ENCODE results near the gene OSTF1. TPM values are rescaled to one million over a fixed set of nuclear protein-coding genes. Genes with fewer than 3 reads are reported as not detected.

OSTF1 gene
- total RNA-seq, 1 donor from 2014 or later = 38.4 TPM

GRCh38 chr9:75132244-75132643 is 43.9 kb downstream of the OSTF1 start:
- no peak for DNase-seq
- no peaks in the 10 kb centered on the region for H3K36me3 Mint-ChIP-seq (ENCODE audit: unreplicated experiment)
- H3K4me1 Mint-ChIP-seq (ENCODE audit: low read depth, unreplicated experiment) = peaks cover 8% of the 10 kb centered on the region
- no peak for TF ChIP-seq CTCF (IDR thresholded peaks at IDR 0.05; ENCODE audit: partially characterized antibody, unreplicated experiment)
- no peak overlapping the region for H3K4me3 Mint-ChIP-seq (ENCODE audit: unreplicated experiment)
- no peak overlapping the region for H3K27ac Mint-ChIP-seq (ENCODE audit: unreplicated experiment)
- H3K9me3 Mint-ChIP-seq (ENCODE audit: unreplicated experiment) = no peaks in the 10 kb centered on the region
- no peaks in the 10 kb centered on the region for H3K27me3 Mint-ChIP-seq (ENCODE audit: unreplicated experiment)

DNA sequence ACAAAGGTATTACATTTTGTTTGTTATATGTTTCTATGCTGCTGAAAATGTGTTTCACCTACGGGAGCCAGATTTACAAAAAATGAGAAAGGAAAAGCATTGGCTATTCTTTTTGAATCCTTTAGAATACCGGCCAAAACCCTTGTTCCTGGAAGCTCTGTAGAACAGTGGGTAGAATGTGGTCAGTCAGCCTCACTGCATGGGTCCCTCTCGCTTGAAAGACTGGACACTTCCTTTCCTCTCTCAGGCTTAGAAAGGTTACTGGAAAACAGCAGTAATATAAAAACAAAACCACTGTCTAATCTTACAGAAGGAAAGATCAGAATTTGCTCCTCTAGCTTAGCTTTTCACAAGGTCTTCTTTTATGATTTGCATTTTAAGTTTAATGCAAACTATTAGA is 45.1 kb downstream of the OSTF1 start:
- TF ChIP-seq CTCF (IDR thresholded peaks at IDR 0.05; ENCODE audit: partially characterized antibody, unreplicated experiment) = no peak
- H3K27ac Mint-ChIP-seq (ENCODE audit: unreplicated experiment) = no peak overlapping the region
- H3K9me3 Mint-ChIP-seq (ENCODE audit: unreplicated experiment) = no peaks in the 10 kb centered on the region
- no peaks in the 10 kb centered on the region for H3K27me3 Mint-ChIP-seq (ENCODE audit: unreplicated experiment)
- H3K36me3 Mint-ChIP-seq (ENCODE audit: unreplicated experiment) = no peaks in the 10 kb centered on the region
- no peak overlapping the region for H3K4me3 Mint-ChIP-seq (ENCODE audit: unreplicated experiment)
- DNase-seq = no peak
- H3K4me1 Mint-ChIP-seq (ENCODE audit: low read depth, unreplicated experiment) = peaks cover 8% of the 10 kb centered on the region

DNA sequence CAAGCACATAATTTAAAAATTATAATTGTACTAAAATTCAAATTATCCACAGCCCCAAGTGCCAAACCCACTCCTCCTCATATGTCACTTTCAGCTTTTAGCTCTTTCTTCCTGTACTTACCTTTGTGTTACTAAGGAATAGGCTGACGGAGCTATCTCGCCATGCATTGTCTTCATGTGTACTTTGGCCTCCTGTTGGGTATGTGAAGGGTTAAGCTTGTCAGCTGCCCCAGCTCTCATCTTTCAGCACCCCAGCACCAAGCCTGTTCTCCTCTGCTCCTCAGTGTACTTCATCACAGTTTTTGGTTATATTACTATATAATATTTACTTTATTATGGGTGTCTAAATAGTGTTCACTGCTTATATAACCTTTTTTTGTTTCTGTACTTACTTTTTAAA is 46.2 kb downstream of the OSTF1 start:
- no peak overlapping the region for H3K4me3 Mint-ChIP-seq (ENCODE audit: unreplicated experiment)
- no peaks in the 10 kb centered on the region for H3K36me3 Mint-ChIP-seq (ENCODE audit: unreplicated experiment)
- H3K27ac Mint-ChIP-seq (ENCODE audit: unreplicated experiment) = no peak overlapping the region
- peaks cover 4% of the 10 kb centered on the region for H3K4me1 Mint-ChIP-seq (ENCODE audit: low read depth, unreplicated experiment)
- no peaks in the 10 kb centered on the region for H3K9me3 Mint-ChIP-seq (ENCODE audit: unreplicated experiment)
- no peaks in the 10 kb centered on the region for H3K27me3 Mint-ChIP-seq (ENCODE audit: unreplicated experiment)
- no peak for DNase-seq
- TF ChIP-seq CTCF (IDR thresholded peaks at IDR 0.05; ENCODE audit: partially characterized antibody, unreplicated experiment) = no peak

DNA sequence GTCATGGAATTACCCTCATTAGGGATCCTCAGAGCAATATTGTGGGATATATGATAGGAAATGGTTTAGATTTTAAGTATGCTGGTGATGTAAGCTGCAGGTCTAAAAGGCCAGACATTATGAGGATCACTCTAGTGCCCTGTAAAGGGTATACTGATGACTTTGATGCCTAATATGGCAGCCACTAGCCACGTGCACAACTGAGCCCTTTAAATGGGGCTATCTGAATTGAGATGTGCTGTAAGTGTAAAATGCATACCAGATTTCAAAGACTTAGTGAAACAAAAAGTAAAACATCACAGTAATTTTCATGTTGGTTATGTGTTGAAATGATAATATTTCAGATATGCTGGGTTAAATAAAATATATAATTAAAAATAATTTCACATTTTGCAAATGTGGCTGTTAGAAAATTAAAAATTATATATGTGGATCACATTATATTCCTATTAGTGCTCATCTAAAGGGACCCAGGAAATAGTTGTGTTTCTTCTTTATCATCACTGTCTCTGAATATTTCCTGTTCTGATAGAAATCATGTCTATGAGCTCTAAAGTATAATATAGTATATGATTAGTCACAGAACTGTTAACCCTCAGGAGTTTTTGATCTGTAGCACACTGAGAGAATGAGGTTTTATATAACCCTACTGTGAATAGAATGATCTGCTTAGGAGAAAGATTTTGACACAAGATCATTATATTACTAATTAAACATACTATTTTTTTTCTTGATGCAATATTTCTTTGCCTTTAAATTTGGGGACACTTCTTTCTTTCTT is 50.1 kb downstream of the OSTF1 start:
- no peaks in the 10 kb centered on the region for H3K9me3 Mint-ChIP-seq (ENCODE audit: unreplicated experiment)
- no peaks in the 10 kb centered on the region for H3K36me3 Mint-ChIP-seq (ENCODE audit: unreplicated experiment)
- no peaks in the 10 kb centered on the region for H3K4me1 Mint-ChIP-seq (ENCODE audit: low read depth, unreplicated experiment)
- no peaks in the 10 kb centered on the region for H3K27me3 Mint-ChIP-seq (ENCODE audit: unreplicated experiment)
- H3K27ac Mint-ChIP-seq (ENCODE audit: unreplicated experiment) = no peak overlapping the region
- no peak for TF ChIP-seq CTCF (IDR thresholded peaks at IDR 0.05; ENCODE audit: partially characterized antibody, unreplicated experiment)
- DNase-seq = no peak
- no peak overlapping the region for H3K4me3 Mint-ChIP-seq (ENCODE audit: unreplicated experiment)

GRCh38 chr9:75139201-75139600 is 50.9 kb downstream of the OSTF1 start:
- Mint-ChIP-seq H3K27me3 (ENCODE audit: unreplicated experiment) (no peaks in the 10 kb centered on the region), H3K36me3 (ENCODE audit: unreplicated experiment) (no peaks in the 10 kb centered on the region), H3K4me1 (ENCODE audit: low read depth, unreplicated experiment) (no peaks in the 10 kb centered on the region), H3K4me3 (ENCODE audit: unreplicated experiment) (no peak overlapping the region), H3K27ac (ENCODE audit: unreplicated experiment) (no peak overlapping the region), H3K9me3 (ENCODE audit: unreplicated experiment) (no peaks in the 10 kb centered on the region)
- no peak for TF ChIP-seq CTCF (IDR thresholded peaks at IDR 0.05; ENCODE audit: partially characterized antibody, unreplicated experiment)
- no peak for DNase-seq
